ENCODE results near the gene CCDC122. TPM values are rescaled to one million over a fixed set of nuclear protein-coding genes. Genes with fewer than 3 reads are reported as not detected.
A peak's percentile ranks its signal among the peaks of the same experiment; 100 is the strongest.

Gene CCDC122
- total RNA-seq, 4 donors from 2014 or later = 1.3 to 5.1 (median 2.1) TPM

GRCh38 chr13:43787518-43787891, 92.0 kb downstream of the CCDC122 start:
- intact Hi-C loops (cut with DNase I; ENCODE audit: low total_unique reads) = no loop called here
- TF ChIP-seq CTCF (IDR thresholded peaks at IDR 0.05) = no peak
- TF ChIP-seq POLR2A (IDR thresholded peaks at IDR 0.05) = no peak
- DNase-seq (ENCODE audit: low spot score in 2 of 2) = no peak
- WGBS, 2 donors = 13 to 21% methylated on average over 9 of the region's 9 CpGs
- no peak overlapping the region for H3K4me3 ChIP-seq (ENCODE audit: low read depth, poor library complexity, severe bottlenecking)

DNA sequence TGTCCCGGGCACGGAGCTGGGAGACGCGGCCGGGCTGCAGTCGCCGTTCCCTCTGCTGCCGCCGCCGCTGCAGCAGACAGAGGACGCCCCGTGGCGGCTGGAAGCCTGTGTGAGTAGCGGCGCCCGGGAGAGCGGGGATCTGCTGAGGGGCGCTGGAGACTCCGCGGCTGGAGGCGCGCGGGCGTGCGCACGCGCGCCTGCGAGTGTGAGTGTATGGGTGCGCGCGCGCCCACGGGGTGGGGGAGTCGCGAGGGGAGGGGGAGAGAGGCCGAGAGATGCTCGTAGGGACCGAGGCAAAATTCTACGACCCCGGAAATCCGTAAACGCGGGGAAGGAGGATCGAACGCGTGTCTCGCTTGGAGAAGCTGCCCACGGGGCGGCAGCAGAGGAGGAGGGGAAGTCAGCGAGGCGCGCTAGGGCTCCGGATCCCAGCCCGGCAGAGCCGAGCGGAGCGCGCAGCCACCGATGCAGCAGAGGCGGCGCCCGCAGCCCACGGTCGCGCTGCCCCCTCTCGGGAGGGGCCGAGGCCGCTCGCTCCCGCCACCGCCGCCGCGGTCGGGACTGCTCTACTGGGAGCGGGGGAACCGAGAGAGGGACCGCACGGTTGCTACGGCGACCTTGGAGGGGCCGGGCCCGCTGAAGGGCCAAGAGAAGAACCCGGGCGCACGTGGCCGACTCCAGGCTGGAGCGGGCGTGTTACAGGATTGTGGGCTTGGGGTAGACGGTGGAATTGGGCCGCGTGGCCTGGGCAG, 92.6 kb downstream of the CCDC122 start, which contains the start of gene ENOX1:
Gene ENOX1, minus strand, starts transcription at position 207 of the 752 bp plus-strand sequence.
- H3K4me3 ChIP-seq (ENCODE audit: low read depth, poor library complexity, severe bottlenecking) = peak within 1 kb of the TSS; percentile 52
- DNase-seq (ENCODE audit: low spot score in 2 of 2) = peak in 1 of 2 donors; percentile 85
- WGBS, 2 donors = 1% methylated on average over 46 to 56 of the region's 93 CpGs
- TF ChIP-seq CTCF (IDR thresholded peaks at IDR 0.05) (no peak), POLR2A (IDR thresholded peaks at IDR 0.05) (no peak)
- intact Hi-C loops (cut with DNase I; ENCODE audit: low total_unique reads) = no loop called here

GRCh38 chr13:43786472-43786765, 93.1 kb downstream of the CCDC122 start:
- intact Hi-C loops (cut with DNase I; ENCODE audit: low total_unique reads) = no loop called here
- WGBS, 2 donors = 1% methylated on average over 12 to 27 of the region's 28 CpGs
- H3K4me3 ChIP-seq (ENCODE audit: low read depth, poor library complexity, severe bottlenecking) = peak overlapping the region; percentile 52
- DNase-seq (ENCODE audit: low spot score in 2 of 2) = no peak
- TF ChIP-seq POLR2A (IDR thresholded peaks at IDR 0.05) = no peak
- no peak for TF ChIP-seq CTCF (IDR thresholded peaks at IDR 0.05)

Other genes starting within 250 kb of the CCDC122 start
- under 1 TPM; 0.11 to 0.52 (median 0.30) TPM for gene ENOX1, start 92.8 kb downstream of the CCDC122 start, total RNA-seq
- gene LACC1, start 164 bp upstream of the CCDC122 start, total RNA-seq = 1 to 10 TPM; 2.7 to 6.8 (median 4.3) TPM

Measured in lower leg skin (tissue), 4 donors.